Stomach (tissue), 9 donors: ENCODE data around the gene DCST1. TPM values are rescaled to one million over a fixed set of nuclear protein-coding genes. Genes with fewer than 3 reads are reported as not detected.
A peak's percentile ranks its signal among the peaks of the same experiment; 100 is the strongest.

Experiments
- DNase-seq, 2 donors: peaks; one replicate each; pipeline versions ENCODE4 v3.0.0 to v3.0.0-alpha.2; 2013 to 2019
- H3K27ac ChIP-seq, 5 donors: fragments of 200-600 bp in 4 of 5; sonication (generic) in 4 of 5; one replicate each; pipeline ENCODE4 v1.5.1; 2013 to 2019; ENCODE audit warnings: mild to moderate bottlenecking in 1 of 5, moderate library complexity in 1 of 5
- H3K27me3 ChIP-seq, 3 donors: fragments of 200-600 bp; sonication (generic); one replicate each; pipeline ENCODE4 v1.5.1; 2017 to 2019; ENCODE audit warnings: mixed run types in 1 of 3
- H3K36me3 ChIP-seq, 4 donors: fragments of 200-600 bp; sonication (generic); 1 replicate in 3 of 4; 2 replicates in 1 of 4; pipeline ENCODE4 v1.5.1; 2016 to 2019
- H3K4me1 ChIP-seq, 4 donors: fragments of 200-600 bp; sonication (generic); one replicate each; pipeline ENCODE4 v1.5.1; 2016 to 2019
- H3K4me3 ChIP-seq, 4 donors: fragments of 200-600 bp; sonication (generic) in 3 of 4; one replicate each; pipeline ENCODE4 v1.5.1; 2016 to 2019; ENCODE audit warnings: mild to moderate bottlenecking in 1 of 4
- H3K9me3 ChIP-seq, 4 donors: fragments of 200-600 bp; sonication (generic); one replicate each; pipeline ENCODE4 v1.5.1; 2016 to 2019
- EP300 ChIP-seq: sonication (generic); formaldehyde crosslinking; IDR thresholded peaks from one replicate; pipeline ENCODE4 v1.6.1; 2017; ENCODE audit warnings: antibody characterized with exemption
- POLR2A ChIP-seq, 4 donors: fragments of 450-650 bp; IDR thresholded peaks; one replicate each; pipeline ENCODE4 v1.6.1; 2016; ENCODE audit warnings: antibody characterized with exemption in 4 of 4, control low read depth in 2 of 4, mild to moderate bottlenecking in 1 of 4, moderate library complexity in 1 of 4
- POLR2AphosphoS5 ChIP-seq, 3 donors: sonication (generic); formaldehyde crosslinking; IDR thresholded peaks; one replicate each; pipeline ENCODE4 v1.6.1; 2016; ENCODE audit warnings: antibody characterized with exemption in 3 of 3
- WGBS, 5 donors: extraction: QIAGEN DNeasy Blood & Tissue Kit in 3 of 5; methylation state at CpG; one replicate each; pipeline versions ENCODE4 v1.1.5 to v1.1.7; 2013 to 2018; 5-methylcytosine and 5-hydroxymethylcytosine counted together
- intact Hi-C: fragments of 100-400 bp; cut with DNase I; formaldehyde crosslinking; loops from one replicate; pipeline ENCODE4 v1.15.1; 2023; ENCODE audit warnings: low total_unique reads
- polyA plus RNA-seq, 3 donors: library from polyadenylated mRNA; stranded (reverse); fragments of 200-250 nt; gene quantifications; one replicate each; pipeline ENCODE4 v1.2.3, GENCODE V29; 2013
- total RNA-seq, 5 donors: library from RNA; depleted of rRNA; stranded (reverse); fragments of >200 nt; gene quantifications; one replicate each; pipeline versions ENCODE4 v1.1.0 to v1.2.3, GENCODE V29; 2014 to 2016
- TF ChIP-seq, protein P1 (sequence below), 7 experiments: fragments of 450-650 bp in 4 of 7; fragments of 200-600 bp in 3 of 7; sonication (generic) in 3 of 7; IDR thresholded peaks; one replicate each; pipeline ENCODE4 v1.5.1; 2016 to 2019; ENCODE audit warnings: antibody characterized with exemption in 7 of 7, control low read depth in 2 of 7, mild to moderate bottlenecking in 1 of 7
- donor health status: healthy with polysubstance abuse.
- donor health status: Bipolar disorder and iron deficiency.
- donor health status: healthy.

DCST1 gene
- total and polyA plus RNA-seq, 8 donors = 0.13 to 0.89 (median 0.18) TPM; not detected in 5

- WGBS, 5 donors = 60 to 92% (median 85%) methylated on average over 1 of the region's 1 CpG
- H3K27ac ChIP-seq = no peak overlapping the region
- peaks cover 32 to 42% (median 39%) of the 10 kb centered on the region in 4 donors for H3K4me1 ChIP-seq
- no peaks in the 10 kb centered on the region for H3K9me3 ChIP-seq
- DNase-seq = no peak
- no peak overlapping the region for H3K4me3 ChIP-seq
- TF ChIP-seq EP300 (no peak), POLR2A (IDR thresholded peaks at IDR 0.05) (no peak), POLR2AphosphoS5 (IDR thresholded peaks at IDR 0.05) (no peak)
- TF ChIP-seq, protein P1, sequence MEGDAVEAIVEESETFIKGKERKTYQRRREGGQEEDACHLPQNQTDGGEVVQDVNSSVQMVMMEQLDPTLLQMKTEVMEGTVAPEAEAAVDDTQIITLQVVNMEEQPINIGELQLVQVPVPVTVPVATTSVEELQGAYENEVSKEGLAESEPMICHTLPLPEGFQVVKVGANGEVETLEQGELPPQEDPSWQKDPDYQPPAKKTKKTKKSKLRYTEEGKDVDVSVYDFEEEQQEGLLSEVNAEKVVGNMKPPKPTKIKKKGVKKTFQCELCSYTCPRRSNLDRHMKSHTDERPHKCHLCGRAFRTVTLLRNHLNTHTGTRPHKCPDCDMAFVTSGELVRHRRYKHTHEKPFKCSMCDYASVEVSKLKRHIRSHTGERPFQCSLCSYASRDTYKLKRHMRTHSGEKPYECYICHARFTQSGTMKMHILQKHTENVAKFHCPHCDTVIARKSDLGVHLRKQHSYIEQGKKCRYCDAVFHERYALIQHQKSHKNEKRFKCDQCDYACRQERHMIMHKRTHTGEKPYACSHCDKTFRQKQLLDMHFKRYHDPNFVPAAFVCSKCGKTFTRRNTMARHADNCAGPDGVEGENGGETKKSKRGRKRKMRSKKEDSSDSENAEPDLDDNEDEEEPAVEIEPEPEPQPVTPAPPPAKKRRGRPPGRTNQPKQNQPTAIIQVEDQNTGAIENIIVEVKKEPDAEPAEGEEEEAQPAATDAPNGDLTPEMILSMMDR (IDR thresholded peaks at IDR 0.05) = no peak
- intact Hi-C loops = no loop called here
- peaks cover 15 to 31% (median 29%) of the 10 kb centered on the region in 3 donors for H3K27me3 ChIP-seq
- no peaks in the 10 kb centered on the region for H3K36me3 ChIP-seq
Observed at GRCh38 chr1:155076371-155076770, 42.7 kb downstream of the DCST1 start.

- Histone ChIP-seq H3K27me3 (peaks cover 19 to 40% (median 39%) of the 10 kb centered on the region in 3 donors), H3K9me3 (no peaks in the 10 kb centered on the region), H3K36me3 (no peaks in the 10 kb centered on the region), H3K27ac (no peak overlapping the region), H3K4me3 (no peak overlapping the region), H3K4me1 (peaks cover 40 to 46% (median 44%) of the 10 kb centered on the region in 4 donors)
- 49 to 82% (median 61%) methylated on average over 3 of the region's 3 CpGs for WGBS, 5 donors
- no peak for DNase-seq
- TF ChIP-seq POLR2AphosphoS5 (IDR thresholded peaks at IDR 0.05) (no peak), EP300 (no peak), POLR2A (IDR thresholded peaks at IDR 0.05) (no peak)
- TF ChIP-seq, protein P1 (IDR thresholded peaks at IDR 0.05) = no peak
- intact Hi-C loops = no loop called here
Observed at GRCh38 chr1:155077346-155077745, 43.7 kb downstream of the DCST1 start.

GRCh38 chr1:155077758-155078445 is 44.3 kb downstream of the DCST1 start:
- no peak for DNase-seq
- intact Hi-C loops = no loop called here
- Histone ChIP-seq H3K4me1 (peaks cover 46 to 51% (median 49%) of the 10 kb centered on the region in 4 donors), H3K36me3 (no peaks in the 10 kb centered on the region), H3K27me3 (peaks cover 21 to 46% (median 44%) of the 10 kb centered on the region in 3 donors), H3K27ac (no peak overlapping the region), H3K4me3 (peak overlapping the region in 1 of 4 donors; percentile 62), H3K9me3 (no peaks in the 10 kb centered on the region)
- TF ChIP-seq POLR2A (IDR thresholded peaks at IDR 0.05) (no peak), POLR2AphosphoS5 (IDR thresholded peaks at IDR 0.05) (no peak), EP300 (no peak)
- TF ChIP-seq, protein P1 (IDR thresholded peaks at IDR 0.05) = no peak
- WGBS, 5 donors = 49 to 66% (median 59%) methylated on average over 3 to 4 of the region's 4 CpGs

GRCh38 chr1:155078469-155079209 is 45.0 kb downstream of the DCST1 start, which contains the start of gene EFNA3:
EFNA3 (plus strand) TSS chr1:155078837; CDS start chr1:155078942, 105 bp downstream.
- Histone ChIP-seq H3K4me3 (peak within 1 kb of the TSS; percentile 42 to 62 (median 46)), H3K4me1 (peaks cover 52 to 59% (median 57%) of the 10 kb centered on the region in 4 donors)
- intact Hi-C loops = no loop called here

More at GRCh38 chr1:155078469-155079209, 45.0 kb downstream of the DCST1 start, which contains the start of gene EFNA3:
- TF ChIP-seq, protein P1 (IDR thresholded peaks at IDR 0.05) = no peak
- TF ChIP-seq POLR2A (IDR thresholded peaks at IDR 0.05) (no peak), EP300 (no peak)
- WGBS, 5 donors = 0 to 2% (median 2%) methylated on average over 5 to 59 of the region's 59 CpGs
- H3K9me3 ChIP-seq = no peaks in the 10 kb centered on the region
- no peak within 1 kb of the TSS for H3K27ac ChIP-seq
- peaks cover 21 to 53% (median 52%) of the 10 kb centered on the region in 3 donors for H3K27me3 ChIP-seq
- H3K36me3 ChIP-seq = no peaks in the 10 kb centered on the region
- DNase-seq = peak; percentile 75 to 88
